HuH-7 (cell line): ENCODE results near the gene TRMU.

ENCODE experiments used
- DNase-seq: peaks from one replicate; pipeline ENCODE4 v3.0.0; 2011; ENCODE audit warnings: low spot score

Gene TRMU

GRCh38 chr22:46336119-46337078 lies 885 bp downstream of the TRMU start:
- DNase-seq: peak; percentile 43

GRCh38 chr22:46337870-46338269 lies 2.4 kb downstream of the TRMU start:
- no peak for DNase-seq

- DNase-seq: no peak
These were observed 3.1 kb downstream of the TRMU start for GRCh38 chr22:46338636-46339035.

- no peak for DNase-seq
These were observed 4.4 kb downstream of the TRMU start for GRCh38 chr22:46339956-46340355.

- no peak for DNase-seq
These were observed 5.2 kb downstream of the TRMU start for GRCh38 chr22:46340676-46341075.

GRCh38 chr22:46346680-46347405 lies 11.3 kb downstream of the TRMU start:
- DNase-seq: no peak

GRCh38 chr22:46347646-46348045 lies 12.1 kb downstream of the TRMU start:
- no peak for DNase-seq

- no peak for DNase-seq
These were observed 12.7 kb downstream of the TRMU start for GRCh38 chr22:46348099-46348695.

GRCh38 chr22:46349238-46349637 lies 13.7 kb downstream of the TRMU start:
- DNase-seq: no peak

GRCh38 chr22:46349681-46350080 lies 14.2 kb downstream of the TRMU start:
- no peak for DNase-seq

- no peak for DNase-seq
These were observed 14.6 kb downstream of the TRMU start for GRCh38 chr22:46350121-46350520.

GRCh38 chr22:46350646-46351045 lies 15.1 kb downstream of the TRMU start:
- DNase-seq: no peak

GRCh38 chr22:46351131-46351735 lies 15.7 kb downstream of the TRMU start:
- no peak for DNase-seq

GRCh38 chr22:46351767-46352166 lies 16.3 kb downstream of the TRMU start:
- no peak for DNase-seq

GRCh38 chr22:46352276-46352675 lies 16.8 kb downstream of the TRMU start:
- DNase-seq: no peak

GRCh38 chr22:46352691-46353386 lies 17.3 kb downstream of the TRMU start:
- no peak for DNase-seq

GRCh38 chr22:46353483-46354105 lies 18.1 kb downstream of the TRMU start:
- DNase-seq: no peak

GRCh38 chr22:46354176-46354992 lies 18.9 kb downstream of the TRMU start:
- DNase-seq: no peak

- DNase-seq: no peak
These were observed 19.4 kb downstream of the TRMU start for GRCh38 chr22:46354993-46355305.

GRCh38 chr22:46355369-46355995 lies 20.0 kb downstream of the TRMU start:
- DNase-seq: peak; percentile 95
